ENCODE data around the gene F2RL3.
"Not testable (repeated sequence)": the region's sequence is repeated elsewhere in the genome, so short reads cannot be mapped to it uniquely, and the experiment has no call there.

Gene F2RL3

GRCh38 chr19:16938211-16938610 lies 49.4 kb downstream of the F2RL3 start (continued):
- TF ChIP-seq, protein P1, sequence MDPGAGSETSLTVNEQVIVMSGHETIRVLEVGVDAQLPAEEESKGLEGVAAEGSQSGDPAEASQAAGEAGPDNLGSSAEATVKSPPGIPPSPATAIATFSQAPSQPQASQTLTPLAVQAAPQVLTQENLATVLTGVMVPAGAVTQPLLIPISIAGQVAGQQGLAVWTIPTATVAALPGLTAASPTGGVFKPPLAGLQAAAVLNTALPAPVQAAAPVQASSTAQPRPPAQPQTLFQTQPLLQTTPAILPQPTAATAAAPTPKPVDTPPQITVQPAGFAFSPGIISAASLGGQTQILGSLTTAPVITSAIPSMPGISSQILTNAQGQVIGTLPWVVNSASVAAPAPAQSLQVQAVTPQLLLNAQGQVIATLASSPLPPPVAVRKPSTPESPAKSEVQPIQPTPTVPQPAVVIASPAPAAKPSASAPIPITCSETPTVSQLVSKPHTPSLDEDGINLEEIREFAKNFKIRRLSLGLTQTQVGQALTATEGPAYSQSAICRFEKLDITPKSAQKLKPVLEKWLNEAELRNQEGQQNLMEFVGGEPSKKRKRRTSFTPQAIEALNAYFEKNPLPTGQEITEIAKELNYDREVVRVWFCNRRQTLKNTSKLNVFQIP (CRISPR knock-in tag; IDR thresholded peaks at IDR 0.05; ENCODE audit: borderline replicate concordance, low read depth), result no peak

- ATAC-seq, result not testable (repeated sequence)
Observed at GRCh38 chr19:16940063-16940462, 51.3 kb downstream of the F2RL3 start.

DNA sequence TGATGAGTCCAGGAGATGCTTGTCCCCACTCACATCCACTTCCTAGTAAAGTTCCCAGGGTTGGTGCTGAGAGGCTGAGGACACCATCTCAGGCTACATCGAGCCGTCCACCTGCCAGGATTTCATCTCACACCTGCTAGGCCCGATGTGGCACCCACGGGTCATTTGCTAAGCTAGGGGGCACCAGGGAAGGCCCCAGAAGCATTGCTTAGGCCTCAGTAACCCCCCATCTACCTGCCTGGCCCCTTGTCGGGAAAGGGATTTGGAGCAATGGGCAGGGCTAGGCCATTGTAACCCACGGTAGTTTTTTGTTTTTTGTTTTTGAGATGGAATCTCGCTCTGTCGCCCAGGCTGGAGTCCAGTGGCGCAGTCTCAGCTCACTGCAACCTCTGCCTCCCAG lies 51.8 kb downstream of the F2RL3 start:
- no peak for ATAC-seq
- TF ChIP-seq ZNF70 (CRISPR knock-in tag; IDR thresholded peaks at IDR 0.05), result no peak
- no peak for TF ChIP-seq OSR1 (CRISPR knock-in tag; IDR thresholded peaks at IDR 0.05)
- TF ChIP-seq SNAI2 (CRISPR knock-in tag; IDR thresholded peaks at IDR 0.05), result no peak
- no peak for TF ChIP-seq TOX (CRISPR knock-in tag; IDR thresholded peaks at IDR 0.05; ENCODE audit: borderline replicate concordance)
- TF ChIP-seq RARB (CRISPR knock-in tag; IDR thresholded peaks at IDR 0.05), result no peak
- TF ChIP-seq ZNF8 (CRISPR knock-in tag; IDR thresholded peaks at IDR 0.05), result no peak
- TF ChIP-seq ZC3H10 (CRISPR knock-in tag; IDR thresholded peaks at IDR 0.05), result no peak
- no peak for TF ChIP-seq CSDC2 (CRISPR knock-in tag; IDR thresholded peaks at IDR 0.05)
- TF ChIP-seq, protein P2, sequence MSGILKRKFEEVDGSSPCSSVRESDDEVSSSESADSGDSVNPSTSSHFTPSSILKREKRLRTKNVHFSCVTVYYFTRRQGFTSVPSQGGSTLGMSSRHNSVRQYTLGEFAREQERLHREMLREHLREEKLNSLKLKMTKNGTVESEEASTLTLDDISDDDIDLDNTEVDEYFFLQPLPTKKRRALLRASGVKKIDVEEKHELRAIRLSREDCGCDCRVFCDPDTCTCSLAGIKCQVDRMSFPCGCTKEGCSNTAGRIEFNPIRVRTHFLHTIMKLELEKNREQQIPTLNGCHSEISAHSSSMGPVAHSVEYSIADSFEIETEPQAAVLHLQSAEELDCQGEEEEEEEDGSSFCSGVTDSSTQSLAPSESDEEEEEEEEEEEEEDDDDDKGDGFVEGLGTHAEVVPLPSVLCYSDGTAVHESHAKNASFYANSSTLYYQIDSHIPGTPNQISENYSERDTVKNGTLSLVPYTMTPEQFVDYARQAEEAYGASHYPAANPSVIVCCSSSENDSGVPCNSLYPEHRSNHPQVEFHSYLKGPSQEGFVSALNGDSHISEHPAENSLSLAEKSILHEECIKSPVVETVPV (CRISPR knock-in tag; IDR thresholded peaks at IDR 0.05), result no peak
- TF ChIP-seq ZFP3 (CRISPR knock-in tag; IDR thresholded peaks at IDR 0.05), result no peak
- TF ChIP-seq, protein P1 (CRISPR knock-in tag; IDR thresholded peaks at IDR 0.05; ENCODE audit: borderline replicate concordance, low read depth), result no peak
- TF ChIP-seq ZFP30 (CRISPR knock-in tag; IDR thresholded peaks at IDR 0.05), result no peak
- TF ChIP-seq ESRRG (CRISPR knock-in tag; IDR thresholded peaks at IDR 0.05), result no peak
- TF ChIP-seq PPARA (CRISPR knock-in tag; IDR thresholded peaks at IDR 0.05; ENCODE audit: borderline replicate concordance), result no peak
- TF ChIP-seq ZNF565 (CRISPR knock-in tag; conservative IDR thresholded peaks at IDR 0.05; ENCODE audit: low read depth), result no peak
- no peak for TF ChIP-seq ISL1 (CRISPR knock-in tag; IDR thresholded peaks at IDR 0.05)
- TF ChIP-seq BACH2 (CRISPR knock-in tag; IDR thresholded peaks at IDR 0.05; ENCODE audit: borderline replicate concordance), result no peak
- TF ChIP-seq TCF4 (CRISPR knock-in tag; IDR thresholded peaks at IDR 0.05; ENCODE audit: borderline replicate concordance), result no peak

Data from SK-N-SH treated with all-trans-retinoic acid at 6 μM for 48 hours (cell line).